Measurements from ENCODE around the gene EXOC3L4. TPM values are rescaled to one million over a fixed set of nuclear protein-coding genes. Genes with fewer than 3 reads are reported as not detected.

The EXOC3L4 gene
- total and polyA plus RNA-seq, 9 of the 15 experiments (the other 6 are each of a cell fraction or from before 2014, with no cell fraction given), result 0.10 to 6.7 (median 0.98) TPM; not detected in 1

GRCh38 chr14:103121846-103122584 is 27.5 kb downstream of the EXOC3L4 start (continued):
- TF ChIP-seq ZEB2 (IDR thresholded peaks at IDR 0.05), result peak; percentile 73
- no peak for TF ChIP-seq FOXJ3 (CRISPR knock-in tag; IDR thresholded peaks at IDR 0.05)
- no peak for TF ChIP-seq ARNT (IDR thresholded peaks at IDR 0.05)
- no peak for TF ChIP-seq ZNF444 (CRISPR knock-in tag; IDR thresholded peaks at IDR 0.05)
- no peak for TF ChIP-seq CHD2 (IDR thresholded peaks at IDR 0.05; ENCODE audit: low read depth, low read length)
- TF ChIP-seq AFF4 (CRISPR knock-in tag; IDR thresholded peaks at IDR 0.05), result no peak
- no peak for TF ChIP-seq SIN3A (IDR thresholded peaks at IDR 0.05; ENCODE audit: borderline replicate concordance in 2 of 2, control insufficient read depth in 1 of 2, low read depth in 2 of 2, low read length in 2 of 2)
- TF ChIP-seq ZNF507 (tag; conservative IDR thresholded peaks at IDR 0.05), result no peak
- no peak for TF ChIP-seq TGIF2 (CRISPR knock-in tag; IDR thresholded peaks at IDR 0.05)
- no peak for TF ChIP-seq ETS2 (tag; IDR thresholded peaks at IDR 0.05; ENCODE audit: borderline replicate concordance, poor library complexity, severe bottlenecking)
- TF ChIP-seq KLF1 (tag; IDR thresholded peaks at IDR 0.05), result no peak
- no peak for TF ChIP-seq RBBP5 (IDR thresholded peaks at IDR 0.05; ENCODE audit: borderline replicate concordance, insufficient read depth, low read length, poor library complexity, severe bottlenecking)
- no peak for TF ChIP-seq HOXB6 (CRISPR knock-in tag; IDR thresholded peaks at IDR 0.05; ENCODE audit: borderline replicate concordance)
- TF ChIP-seq GTF2F1 (IDR thresholded peaks at IDR 0.05; ENCODE audit: low read depth, low read length), result no peak
- TF ChIP-seq DNMT1 (IDR thresholded peaks at IDR 0.05), result no peak
- no peak for TF ChIP-seq BHLHE40 (IDR thresholded peaks at IDR 0.05; ENCODE audit: low read length)
- no peak for TF ChIP-seq ZNF175 (CRISPR knock-in tag; IDR thresholded peaks at IDR 0.05; ENCODE audit: low read depth)
- no peak for TF ChIP-seq CHCHD3 (CRISPR knock-in tag; IDR thresholded peaks at IDR 0.05)
- TF ChIP-seq BDP1 (IDR thresholded peaks at IDR 0.05; ENCODE audit: insufficient read depth, insufficient read length), result no peak
- no peak for TF ChIP-seq WHSC1 (IDR thresholded peaks at IDR 0.05; ENCODE audit: low read length)
- TF ChIP-seq ZNF224 (CRISPR knock-in tag; IDR thresholded peaks at IDR 0.05), result no peak
- no peak for TF ChIP-seq TSC22D4 (tag; IDR thresholded peaks at IDR 0.05)
- TF ChIP-seq TBL1XR1 (IDR thresholded peaks at IDR 0.05; ENCODE audit: low read length in 2 of 2), result no peak; a peak in 1 of 4 replicates
- no peak for TF ChIP-seq HDAC3 (IDR thresholded peaks at IDR 0.05; ENCODE audit: borderline replicate concordance, partially characterized antibody)
- TF ChIP-seq TCF7 (IDR thresholded peaks at IDR 0.05; ENCODE audit: borderline replicate concordance), result no peak
- TF ChIP-seq TFAP4 (CRISPR knock-in tag; IDR thresholded peaks at IDR 0.05; ENCODE audit: borderline replicate concordance), result peak; percentile 58; the same call in 1 of the 2 replicates
